ENCODE measurements around the gene SF3A1.

Gene SF3A1

GRCh38 chr22:30321461-30321860, 35.2 kb downstream of the SF3A1 start:
- no peak for FAIRE-seq

GRCh38 chr22:30320021-30320556, 36.6 kb downstream of the SF3A1 start:
- FAIRE-seq = no peak

- FAIRE-seq = no peak
These were observed 37.8 kb downstream of the SF3A1 start for GRCh38 chr22:30318799-30319419.

- FAIRE-seq = no peak
These were observed 38.9 kb downstream of the SF3A1 start for GRCh38 chr22:30317778-30318177.

- FAIRE-seq = no peak
These were observed 40.6 kb downstream of the SF3A1 start for GRCh38 chr22:30315962-30316576.

- no peak for FAIRE-seq
These were observed 41.8 kb downstream of the SF3A1 start for GRCh38 chr22:30314915-30315314.

GRCh38 chr22:30313527-30314363, 42.9 kb downstream of the SF3A1 start:
- FAIRE-seq = no peak

- no peak for FAIRE-seq
These were observed 44.6 kb downstream of the SF3A1 start for GRCh38 chr22:30312053-30312452.

GRCh38 chr22:30310881-30311771, 45.6 kb downstream of the SF3A1 start:
- no peak for FAIRE-seq

GRCh38 chr22:30309951-30310741, 46.5 kb downstream of the SF3A1 start:
- FAIRE-seq = no peak

- no peak for FAIRE-seq
These were observed 48.0 kb downstream of the SF3A1 start for GRCh38 chr22:30308518-30309230.

GRCh38 chr22:30308093-30308492, 48.6 kb downstream of the SF3A1 start:
- no peak for FAIRE-seq

GRCh38 chr22:30307041-30307574, 49.6 kb downstream of the SF3A1 start:
- FAIRE-seq = no peak

- no peak for FAIRE-seq
These were observed 50.1 kb downstream of the SF3A1 start for GRCh38 chr22:30306627-30307011.

GRCh38 chr22:30305906-30306626, 50.6 kb downstream of the SF3A1 start:
- no peak for FAIRE-seq

- FAIRE-seq = no peak
These were observed 51.2 kb downstream of the SF3A1 start for GRCh38 chr22:30305519-30305905.

GRCh38 chr22:30304495-30305244, 52.0 kb downstream of the SF3A1 start:
- no peak for FAIRE-seq

GRCh38 chr22:30302810-30303138, 53.9 kb downstream of the SF3A1 start:
- FAIRE-seq = no peak

Data from colon (tissue), 2 donors.